Measurements from ENCODE around the gene TSHZ2.

Gene TSHZ2

GRCh38 chr20:53162251-53162835 lies 190.2 kb downstream of the TSHZ2 start:
- H2AK5ac ChIP-seq (ENCODE audit: low read length, severe bottlenecking), result no peak overlapping the region
- no peak overlapping the region for H4K91ac ChIP-seq (ENCODE audit: low read length)
- H3K9ac ChIP-seq (ENCODE audit: low read length), result peak overlapping the region; percentile 84
- H3K14ac ChIP-seq (ENCODE audit: low read length in 2 of 2), result no peak overlapping the region
- no peak overlapping the region for H2BK12ac ChIP-seq (ENCODE audit: low read length in 2 of 2)
- no peak overlapping the region for H2BK5ac ChIP-seq (ENCODE audit: low read depth, low read length, poor library complexity, severe bottlenecking)
- no peaks in the 10 kb centered on the region for H3K36me3 ChIP-seq (ENCODE audit: control insufficient read depth in 1 of 2, insufficient read depth in 2 of 2, low read depth in 1 of 2, low read length in 2 of 2)
- H3K27ac ChIP-seq (ENCODE audit: low read length, poor library complexity, severe bottlenecking), result no peak overlapping the region
- no peak overlapping the region for H2AFZ ChIP-seq (ENCODE audit: low read depth, low read length)
- H3K4me1 ChIP-seq (ENCODE audit: control insufficient read depth, insufficient read depth, low read depth, low read length), result no peaks in the 10 kb centered on the region
- H4K8ac ChIP-seq (ENCODE audit: low read length), result no peak overlapping the region
- WGBS, result 47% methylated on average over 11 of the region's 13 CpGs
- no peaks in the 10 kb centered on the region for H3K79me1 ChIP-seq (replicated peaks; ENCODE audit: low read length, poor library complexity, severe bottlenecking)
- no peaks in the 10 kb centered on the region for H3K9me3 ChIP-seq (ENCODE audit: control insufficient read depth, low read length)
- H3K4me3 ChIP-seq (ENCODE audit: insufficient read depth in 1 of 2, low read depth in 1 of 2, low read length in 2 of 2), result peak overlapping the region in 1 of 2 experiments; percentile 58
- H3K23ac ChIP-seq (ENCODE audit: low read length in 2 of 2), result no peak overlapping the region
- no peak overlapping the region for H3K4ac ChIP-seq (ENCODE audit: low read depth in 1 of 2, low read length in 2 of 2)
- peak overlapping the region; percentile 33 for H3K4me2 ChIP-seq (ENCODE audit: low read length, poor library complexity, severe bottlenecking)
- peak overlapping the region; percentile 90 for H2BK15ac ChIP-seq (ENCODE audit: low read depth, poor library complexity, severe bottlenecking)
- DNase-seq, result peak; percentile 68
- no peak overlapping the region for H3K18ac ChIP-seq (ENCODE audit: low read depth in 1 of 2, low read length in 2 of 2)
- H2BK120ac ChIP-seq (ENCODE audit: low read depth, low read length), result no peak overlapping the region
- no peaks in the 10 kb centered on the region for H3K27me3 ChIP-seq (ENCODE audit: control insufficient read depth in 1 of 2, insufficient read depth in 1 of 2, low read length in 2 of 2)

- DNase-seq, result no peak
- Histone ChIP-seq H4K91ac (ENCODE audit: low read length) (no peak overlapping the region), H2BK15ac (ENCODE audit: low read depth, poor library complexity, severe bottlenecking) (no peak overlapping the region), H2BK5ac (ENCODE audit: low read depth, low read length, poor library complexity, severe bottlenecking) (no peak overlapping the region), H3K27me3 (ENCODE audit: control insufficient read depth in 1 of 2, insufficient read depth in 1 of 2, low read length in 2 of 2) (no peaks in the 10 kb centered on the region), H2BK120ac (ENCODE audit: low read depth, low read length) (no peak overlapping the region), H3K79me1 (replicated peaks; ENCODE audit: low read length, poor library complexity, severe bottlenecking) (no peaks in the 10 kb centered on the region), H3K36me3 (ENCODE audit: control insufficient read depth in 1 of 2, insufficient read depth in 2 of 2, low read depth in 1 of 2, low read length in 2 of 2) (no peaks in the 10 kb centered on the region), H3K4ac (ENCODE audit: low read depth in 1 of 2, low read length in 2 of 2) (no peak overlapping the region), H4K8ac (ENCODE audit: low read length) (no peak overlapping the region), H3K4me1 (ENCODE audit: control insufficient read depth, insufficient read depth, low read depth, low read length) (no peaks in the 10 kb centered on the region), H3K27ac (ENCODE audit: low read length, poor library complexity, severe bottlenecking) (no peak overlapping the region), H3K4me2 (ENCODE audit: low read length, poor library complexity, severe bottlenecking) (no peak overlapping the region), H3K18ac (ENCODE audit: low read depth in 1 of 2, low read length in 2 of 2) (no peak overlapping the region), H2BK12ac (ENCODE audit: low read length in 2 of 2) (no peak overlapping the region), H3K9ac (ENCODE audit: low read length) (peak overlapping the region; percentile 20), H3K4me3 (ENCODE audit: insufficient read depth in 1 of 2, low read depth in 1 of 2, low read length in 2 of 2) (no peak overlapping the region), H3K14ac (ENCODE audit: low read length in 2 of 2) (no peak overlapping the region), H3K23ac (ENCODE audit: low read length in 2 of 2) (no peak overlapping the region), H2AFZ (ENCODE audit: low read depth, low read length) (no peak overlapping the region), H2AK5ac (ENCODE audit: low read length, severe bottlenecking) (no peak overlapping the region), H3K9me3 (ENCODE audit: control insufficient read depth, low read length) (no peaks in the 10 kb centered on the region)
- 89% methylated on average over 3 of the region's 3 CpGs for WGBS
Measured at GRCh38 chr20:53163486-53163885, 191.3 kb downstream of the TSHZ2 start.

DNA sequence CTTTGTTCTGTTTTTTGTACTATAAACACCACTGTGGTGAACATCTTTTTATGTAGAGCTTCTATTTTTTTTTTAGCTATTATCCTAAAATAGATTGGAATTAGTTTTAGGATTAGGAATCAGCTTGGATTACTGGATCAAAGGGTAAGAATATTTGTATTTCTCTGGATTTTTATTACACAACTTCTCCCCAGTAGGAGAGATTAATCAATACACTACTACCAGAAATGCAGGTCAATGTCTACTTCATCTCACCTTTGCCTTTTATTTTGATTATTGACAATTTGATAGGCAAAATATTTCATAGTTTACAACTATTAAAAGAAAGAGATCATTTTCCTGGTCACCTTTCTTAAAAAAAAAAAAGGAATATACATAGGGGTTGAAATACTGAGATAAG lies 191.9 kb downstream of the TSHZ2 start:
- Histone ChIP-seq H3K23ac (ENCODE audit: low read length in 2 of 2) (no peak overlapping the region), H2AK5ac (ENCODE audit: low read length, severe bottlenecking) (no peak overlapping the region), H2BK12ac (ENCODE audit: low read length in 2 of 2) (no peak overlapping the region), H3K9me3 (ENCODE audit: control insufficient read depth, low read length) (no peaks in the 10 kb centered on the region), H3K27ac (ENCODE audit: low read length, poor library complexity, severe bottlenecking) (no peak overlapping the region), H3K18ac (ENCODE audit: low read depth in 1 of 2, low read length in 2 of 2) (no peak overlapping the region), H3K36me3 (ENCODE audit: control insufficient read depth in 1 of 2, insufficient read depth in 2 of 2, low read depth in 1 of 2, low read length in 2 of 2) (no peaks in the 10 kb centered on the region), H3K79me1 (replicated peaks; ENCODE audit: low read length, poor library complexity, severe bottlenecking) (no peaks in the 10 kb centered on the region), H2BK120ac (ENCODE audit: low read depth, low read length) (no peak overlapping the region), H2BK15ac (ENCODE audit: low read depth, poor library complexity, severe bottlenecking) (no peak overlapping the region), H3K4me1 (ENCODE audit: control insufficient read depth, insufficient read depth, low read depth, low read length) (no peaks in the 10 kb centered on the region), H3K14ac (ENCODE audit: low read length in 2 of 2) (no peak overlapping the region), H4K8ac (ENCODE audit: low read length) (no peak overlapping the region), H3K4ac (ENCODE audit: low read depth in 1 of 2, low read length in 2 of 2) (no peak overlapping the region), H2AFZ (ENCODE audit: low read depth, low read length) (no peak overlapping the region), H3K27me3 (ENCODE audit: control insufficient read depth in 1 of 2, insufficient read depth in 1 of 2, low read length in 2 of 2) (no peaks in the 10 kb centered on the region), H2BK5ac (ENCODE audit: low read depth, low read length, poor library complexity, severe bottlenecking) (no peak overlapping the region), H4K91ac (ENCODE audit: low read length) (no peak overlapping the region), H3K9ac (ENCODE audit: low read length) (peak overlapping the region; percentile 20), H3K4me3 (ENCODE audit: insufficient read depth in 1 of 2, low read depth in 1 of 2, low read length in 2 of 2) (no peak overlapping the region), H3K4me2 (ENCODE audit: low read length, poor library complexity, severe bottlenecking) (no peak overlapping the region)
- DNase-seq, result no peak

GRCh38 chr20:53165452-53165851 lies 193.3 kb downstream of the TSHZ2 start:
- Histone ChIP-seq H4K91ac (ENCODE audit: low read length) (no peak overlapping the region), H2AK5ac (ENCODE audit: low read length, severe bottlenecking) (no peak overlapping the region), H2BK5ac (ENCODE audit: low read depth, low read length, poor library complexity, severe bottlenecking) (no peak overlapping the region), H3K4me3 (ENCODE audit: insufficient read depth in 1 of 2, low read depth in 1 of 2, low read length in 2 of 2) (no peak overlapping the region), H3K14ac (ENCODE audit: low read length in 2 of 2) (no peak overlapping the region), H3K23ac (ENCODE audit: low read length in 2 of 2) (no peak overlapping the region), H3K4me2 (ENCODE audit: low read length, poor library complexity, severe bottlenecking) (no peak overlapping the region), H3K27me3 (ENCODE audit: control insufficient read depth in 1 of 2, insufficient read depth in 1 of 2, low read length in 2 of 2) (no peaks in the 10 kb centered on the region), H2BK120ac (ENCODE audit: low read depth, low read length) (no peak overlapping the region), H3K36me3 (ENCODE audit: control insufficient read depth in 1 of 2, insufficient read depth in 2 of 2, low read depth in 1 of 2, low read length in 2 of 2) (no peaks in the 10 kb centered on the region), H3K9me3 (ENCODE audit: control insufficient read depth, low read length) (no peaks in the 10 kb centered on the region), H3K4ac (ENCODE audit: low read depth in 1 of 2, low read length in 2 of 2) (no peak overlapping the region), H3K9ac (ENCODE audit: low read length) (no peak overlapping the region), H2BK12ac (ENCODE audit: low read length in 2 of 2) (no peak overlapping the region), H3K27ac (ENCODE audit: low read length, poor library complexity, severe bottlenecking) (no peak overlapping the region), H3K4me1 (ENCODE audit: control insufficient read depth, insufficient read depth, low read depth, low read length) (no peaks in the 10 kb centered on the region), H2AFZ (ENCODE audit: low read depth, low read length) (no peak overlapping the region), H3K18ac (ENCODE audit: low read depth in 1 of 2, low read length in 2 of 2) (no peak overlapping the region), H3K79me1 (replicated peaks; ENCODE audit: low read length, poor library complexity, severe bottlenecking) (no peaks in the 10 kb centered on the region), H4K8ac (ENCODE audit: low read length) (no peak overlapping the region), H2BK15ac (ENCODE audit: low read depth, poor library complexity, severe bottlenecking) (no peak overlapping the region)
- WGBS, result 93% methylated on average over 4 of the region's 4 CpGs
- DNase-seq, result no peak

Measured in mesenchymal stem cell (in vitro differentiated cells and primary cell).